ENCODE data around the gene COPG1.

- TF ChIP-seq POLR2A (IDR thresholded peaks at IDR 0.05) (no peak), CTCF (IDR thresholded peaks at IDR 0.05 in 8 of 11, conservative IDR thresholded peaks at IDR 0.05 in 3 of 11) (no peak)
These were observed 59.2 kb downstream of the COPG1 start for GRCh38 chr3:129308636-129309035.
